Stomach (tissue), 9 donors: ENCODE results near the gene WFS1. TPM values are rescaled to one million over a fixed set of nuclear protein-coding genes. Genes with fewer than 3 reads are reported as not detected.
A peak's percentile ranks its signal among the peaks of the same experiment; 100 is the strongest.

ENCODE experiments used
- DNase-seq, 2 donors: peaks; one replicate each; pipeline versions ENCODE4 v3.0.0 to v3.0.0-alpha.2; 2013 to 2019
- H3K27ac ChIP-seq, 5 donors: fragments of 200-600 bp in 4 of 5; sonication (generic) in 4 of 5; one replicate each; pipeline ENCODE4 v1.5.1; 2013 to 2019; ENCODE audit warnings: mild to moderate bottlenecking in 1 of 5, moderate library complexity in 1 of 5
- H3K27me3 ChIP-seq, 3 donors: fragments of 200-600 bp; sonication (generic); one replicate each; pipeline ENCODE4 v1.5.1; 2017 to 2019; ENCODE audit warnings: mixed run types in 1 of 3
- H3K36me3 ChIP-seq, 4 donors: fragments of 200-600 bp; sonication (generic); 1 replicate in 3 of 4; 2 replicates in 1 of 4; pipeline ENCODE4 v1.5.1; 2016 to 2019
- H3K4me1 ChIP-seq, 4 donors: fragments of 200-600 bp; sonication (generic); one replicate each; pipeline ENCODE4 v1.5.1; 2016 to 2019
- H3K4me3 ChIP-seq, 4 donors: fragments of 200-600 bp; sonication (generic) in 3 of 4; one replicate each; pipeline ENCODE4 v1.5.1; 2016 to 2019; ENCODE audit warnings: mild to moderate bottlenecking in 1 of 4
- H3K9me3 ChIP-seq, 4 donors: fragments of 200-600 bp; sonication (generic); one replicate each; pipeline ENCODE4 v1.5.1; 2016 to 2019
- CTCF ChIP-seq, 7 experiments: fragments of 450-650 bp in 4 of 7; fragments of 200-600 bp in 3 of 7; sonication (generic) in 3 of 7; IDR thresholded peaks; one replicate each; pipeline ENCODE4 v1.5.1; 2016 to 2019; ENCODE audit warnings: antibody characterized with exemption in 7 of 7, control low read depth in 2 of 7, mild to moderate bottlenecking in 1 of 7
- EP300 ChIP-seq: sonication (generic); formaldehyde crosslinking; IDR thresholded peaks from one replicate; pipeline ENCODE4 v1.6.1; 2017; ENCODE audit warnings: antibody characterized with exemption
- POLR2A ChIP-seq, 4 donors: fragments of 450-650 bp; IDR thresholded peaks; one replicate each; pipeline ENCODE4 v1.6.1; 2016; ENCODE audit warnings: antibody characterized with exemption in 4 of 4, control low read depth in 2 of 4, mild to moderate bottlenecking in 1 of 4, moderate library complexity in 1 of 4
- POLR2AphosphoS5 ChIP-seq, 3 donors: sonication (generic); formaldehyde crosslinking; IDR thresholded peaks; one replicate each; pipeline ENCODE4 v1.6.1; 2016; ENCODE audit warnings: antibody characterized with exemption in 3 of 3
- WGBS, 5 donors: extraction: QIAGEN DNeasy Blood & Tissue Kit in 3 of 5; methylation state at CpG; one replicate each; pipeline versions ENCODE4 v1.1.5 to v1.1.7; 2013 to 2018; 5-methylcytosine and 5-hydroxymethylcytosine counted together
- intact Hi-C: fragments of 100-400 bp; cut with DNase I; formaldehyde crosslinking; loops from one replicate; pipeline ENCODE4 v1.15.1; 2023; ENCODE audit warnings: low total_unique reads
- polyA plus RNA-seq, 3 donors: library from polyadenylated mRNA; stranded (reverse); fragments of 200-250 nt; gene quantifications; one replicate each; pipeline ENCODE4 v1.2.3, GENCODE V29; 2013
- total RNA-seq, 5 donors: library from RNA; depleted of rRNA; stranded (reverse); fragments of >200 nt; gene quantifications; one replicate each; pipeline versions ENCODE4 v1.1.0 to v1.2.3, GENCODE V29; 2014 to 2016
- donor health status: healthy with polysubstance abuse.
- donor health status: Bipolar disorder and iron deficiency.
- donor health status: healthy.

WFS1 gene
- total and polyA plus RNA-seq, 8 donors = 4.1 to 60.7 (median 15.1) TPM

- peak overlapping the region; percentile 46 to 59 (median 50) for H3K4me3 ChIP-seq
- peaks cover 0 to 14% (median 10%) of the 10 kb centered on the region in 4 donors for H3K4me1 ChIP-seq
- intact Hi-C loops = no loop called here
- WGBS, 5 donors = 3 to 14% (median 4%) methylated on average over 23 to 65 of the region's 65 CpGs
- peaks cover 0 to 10% (median 7%) of the 10 kb centered on the region in 4 donors for H3K36me3 ChIP-seq
- peaks cover 0 to 3% (median 0%) of the 10 kb centered on the region in 4 donors for H3K9me3 ChIP-seq
- H3K27ac ChIP-seq = peak overlapping the region in 2 of 5 donors; percentile 56 to 77
- TF ChIP-seq EP300 = no peak
- TF ChIP-seq POLR2A (IDR thresholded peaks at IDR 0.05) = no peak
- no peak for TF ChIP-seq POLR2AphosphoS5 (IDR thresholded peaks at IDR 0.05)
- peak in 1 of 7 experiments; percentile 5 for TF ChIP-seq CTCF (IDR thresholded peaks at IDR 0.05)
- peaks cover 0 to 21% (median 8%) of the 10 kb centered on the region in 3 donors for H3K27me3 ChIP-seq
- DNase-seq = peak; percentile 34 to 86
Observed at GRCh38 chr4:6308899-6309643, 39.4 kb downstream of the WFS1 start.

GRCh38 chr4:6309777-6310176 lies 40.1 kb downstream of the WFS1 start:
- intact Hi-C loops = no loop called here
- Histone ChIP-seq H3K4me3 (peak overlapping the region in 3 of 4 donors; percentile 46 to 59 (median 49)), H3K27me3 (peaks cover 0 to 21% (median 8%) of the 10 kb centered on the region in 3 donors), H3K4me1 (peaks cover 0 to 14% (median 10%) of the 10 kb centered on the region in 4 donors), H3K36me3 (peaks cover 0 to 3% (median under 1%) of the 10 kb centered on the region in 4 donors), H3K9me3 (peaks cover 0 to 3% (median 0%) of the 10 kb centered on the region in 4 donors), H3K27ac (peak overlapping the region in 1 of 5 donors; percentile 77)
- WGBS, 5 donors = 74 to 98% (median 94%) methylated on average over 7 of the region's 7 CpGs
- TF ChIP-seq CTCF (IDR thresholded peaks at IDR 0.05) (no peak), EP300 (no peak), POLR2A (IDR thresholded peaks at IDR 0.05) (no peak), POLR2AphosphoS5 (IDR thresholded peaks at IDR 0.05) (no peak)
- no peak for DNase-seq

- TF ChIP-seq POLR2AphosphoS5 (IDR thresholded peaks at IDR 0.05) (no peak), POLR2A (IDR thresholded peaks at IDR 0.05) (no peak), EP300 (no peak), CTCF (IDR thresholded peaks at IDR 0.05) (no peak)
- no peak overlapping the region for H3K4me3 ChIP-seq
- H3K4me1 ChIP-seq = peaks cover 0 to 14% (median 10%) of the 10 kb centered on the region in 4 donors
- no peak for DNase-seq
- 68 to 80% (median 75%) methylated on average over 6 of the region's 6 CpGs for WGBS, 5 donors
- no peaks in the 10 kb centered on the region for H3K36me3 ChIP-seq
- H3K27me3 ChIP-seq = peaks cover 0 to 32% (median 8%) of the 10 kb centered on the region in 3 donors
- H3K9me3 ChIP-seq = peaks cover 0 to 3% (median 0%) of the 10 kb centered on the region in 4 donors
- intact Hi-C loops = no loop called here
- H3K27ac ChIP-seq = no peak overlapping the region
Observed at GRCh38 chr4:6313216-6313615, 43.6 kb downstream of the WFS1 start.

DNA sequence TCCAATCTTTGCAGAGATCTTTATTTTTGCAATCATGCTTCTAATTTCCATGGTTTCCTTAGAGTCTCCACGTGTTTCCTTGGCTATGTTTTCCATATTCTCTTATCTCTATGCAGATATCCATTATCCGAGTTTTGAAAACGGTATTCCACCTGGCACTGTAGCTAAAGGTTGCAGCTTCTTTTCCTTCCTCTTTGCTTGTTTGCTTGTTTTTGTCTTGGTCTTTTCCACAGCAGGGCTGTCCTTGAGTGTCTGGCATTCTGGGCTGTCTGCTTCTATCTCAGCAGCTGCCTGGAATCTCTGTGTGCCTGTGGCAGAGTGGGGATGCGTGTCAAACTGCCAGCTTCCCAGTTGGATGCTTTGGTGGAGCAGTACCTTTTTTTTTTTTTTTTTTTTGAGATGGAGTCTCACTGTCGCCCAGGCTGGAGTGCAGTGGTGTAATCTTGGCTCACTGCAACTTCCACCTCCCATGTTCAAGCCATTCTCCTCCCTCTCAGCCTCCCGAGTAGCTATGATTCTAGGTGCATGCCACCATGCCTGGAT lies 46.9 kb downstream of the WFS1 start:
- WGBS, 5 donors = 43 to 59% (median 57%) methylated on average over 6 of the region's 6 CpGs
- DNase-seq = no peak
- intact Hi-C loops = no loop called here
- Histone ChIP-seq H3K9me3 (peaks cover 0 to 4% (median 0%) of the 10 kb centered on the region in 4 donors), H3K36me3 (no peaks in the 10 kb centered on the region), H3K4me1 (no peaks in the 10 kb centered on the region), H3K4me3 (no peak overlapping the region), H3K27ac (no peak overlapping the region), H3K27me3 (peaks cover 0 to 13% (median 0%) of the 10 kb centered on the region in 3 donors)
- no peak for TF ChIP-seq POLR2AphosphoS5 (IDR thresholded peaks at IDR 0.05)
- no peak for TF ChIP-seq POLR2A (IDR thresholded peaks at IDR 0.05)
- no peak for TF ChIP-seq CTCF (IDR thresholded peaks at IDR 0.05)
- TF ChIP-seq EP300 = no peak
